Brain microvascular endothelial cell (primary cell): Measurements from ENCODE around the gene KDM4E.

Experiments used
- DNase-seq: peaks from one replicate; pipeline ENCODE4 v3.0.0-alpha.2; 2020
- H3K27ac ChIP-seq: fragments of 250-450 bp; sonication (Bioruptor Pico); 2 replicates; pipeline ENCODE4 v1.5.1; 2020; ENCODE audit warnings: mild to moderate bottlenecking, moderate library complexity
- H3K27me3 ChIP-seq: fragments of 250-450 bp; sonication (Bioruptor Pico); replicated peaks from 2 replicates; pipeline ENCODE4 v1.5.1; 2020; ENCODE audit warnings: mild to moderate bottlenecking
- H3K36me3 ChIP-seq: fragments of 250-450 bp; sonication (Bioruptor Pico); replicated peaks from 2 replicates; pipeline ENCODE4 v1.5.1; 2020; ENCODE audit warnings: mild to moderate bottlenecking
- H3K4me3 ChIP-seq: 2 replicates; pipeline ENCODE4 v1.5.1; 2011; ENCODE audit warnings: low read depth, mild to moderate bottlenecking, control low read depth, low read length, moderate library complexity
- CTCF ChIP-seq: IDR thresholded peaks from 2 replicates; pipeline ENCODE4 v1.5.1; 2011; ENCODE audit warnings: low read depth, mild to moderate bottlenecking, moderate library complexity, low read length, control low read depth, inconsistent platforms; ENCODE audit errors: missing control alignments
- in situ Hi-C: cut with HindIII; loops from 2 replicates; pipeline ENCODE4 v1.10.0; 2017; ENCODE audit warnings: low sequenced_read_pairs, low pct_ligation_motif_present

KDM4E gene

DNA sequence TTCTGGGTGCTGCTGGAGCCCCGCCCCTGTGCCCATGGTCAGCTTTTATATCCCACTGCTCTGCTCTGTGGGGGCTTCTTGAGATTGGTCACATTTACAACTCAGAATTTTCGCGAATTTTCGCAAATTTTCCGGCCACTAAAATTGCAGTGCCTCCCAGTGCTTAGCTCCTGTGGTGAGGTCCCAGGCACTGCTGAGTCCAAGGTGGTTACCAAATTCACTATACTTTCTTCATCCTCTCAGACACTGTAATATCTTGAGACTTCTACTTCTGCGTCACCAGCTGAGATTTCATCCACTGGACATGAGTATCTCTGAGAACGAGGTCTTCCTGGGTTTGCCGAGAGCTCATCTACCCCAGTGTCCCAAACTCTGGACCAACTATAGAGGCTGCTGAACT lies 32.9 kb downstream of the KDM4E start:
- DNase-seq, result no peak
- no peak for TF ChIP-seq CTCF
- Histone ChIP-seq H3K36me3 (no peaks in the 10 kb centered on the region), H3K4me3 (no peak overlapping the region), H3K27ac (no peak overlapping the region), H3K27me3 (peaks cover 2% of the 10 kb centered on the region)
- in situ Hi-C loops, result no loop called here

DNA sequence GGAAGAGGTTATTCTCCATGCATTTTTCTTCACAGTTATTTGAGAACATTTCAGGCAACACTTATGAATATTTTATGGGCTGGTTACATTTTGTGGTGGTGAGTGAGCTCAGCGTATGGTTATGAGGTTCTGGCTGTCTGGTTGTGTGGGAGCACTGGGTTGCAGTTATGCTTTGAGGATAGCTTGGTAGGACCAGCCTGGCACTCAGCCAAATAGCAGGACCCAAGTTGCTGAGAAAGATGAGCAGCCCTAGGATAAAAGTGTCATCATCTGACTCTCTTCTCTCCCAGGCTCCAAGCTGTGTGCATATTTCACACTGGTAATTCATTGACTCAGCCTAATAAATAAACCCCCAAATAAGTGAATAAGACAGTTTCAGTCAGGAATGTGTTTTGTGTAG lies 33.6 kb downstream of the KDM4E start:
- DNase-seq, result no peak
- TF ChIP-seq CTCF, result no peak
- Histone ChIP-seq H3K36me3 (no peaks in the 10 kb centered on the region), H3K27me3 (peaks cover 2% of the 10 kb centered on the region), H3K27ac (no peak overlapping the region), H3K4me3 (no peak overlapping the region)
- in situ Hi-C loops, result no loop called here

DNA sequence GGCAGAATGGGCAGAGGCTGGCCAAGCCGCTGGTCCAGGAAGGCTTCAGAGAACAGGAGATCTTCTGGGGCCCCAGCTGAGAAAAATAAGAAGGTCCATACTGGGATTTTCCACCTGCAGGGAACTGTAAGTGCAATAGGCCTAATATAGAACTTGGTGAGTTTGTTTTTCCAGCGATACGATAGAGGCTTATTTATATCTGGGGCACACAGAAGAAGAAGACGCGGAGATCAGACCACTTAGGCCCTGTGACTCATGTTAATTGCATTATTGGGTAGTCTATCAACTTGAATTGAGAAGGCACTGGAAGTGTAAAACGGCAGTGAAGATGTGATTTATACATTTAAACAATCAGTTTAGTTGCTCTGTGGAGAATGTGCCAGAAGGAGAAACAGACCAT lies 34.0 kb downstream of the KDM4E start:
- H3K27ac ChIP-seq, result no peak overlapping the region
- TF ChIP-seq CTCF, result no peak
- in situ Hi-C loops, result no loop called here

DNA sequence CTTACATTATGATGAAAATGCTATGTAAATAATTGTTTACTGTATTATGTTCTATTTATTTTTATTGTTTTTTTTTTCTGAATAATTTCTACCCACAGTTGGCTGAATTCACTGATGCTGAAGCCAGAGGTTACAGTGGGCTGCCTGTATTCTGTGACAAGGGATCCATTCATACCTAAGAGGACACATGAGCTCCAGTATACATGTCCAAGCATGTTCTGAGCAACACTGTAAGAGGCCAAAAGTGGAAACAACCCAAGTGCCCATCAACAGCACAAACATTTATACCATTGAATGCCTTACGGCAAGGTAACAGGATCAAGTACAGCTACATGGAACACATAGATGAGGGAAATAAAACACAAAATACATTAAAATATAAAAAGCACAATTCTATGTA lies 40.3 kb downstream of the KDM4E start:
- TF ChIP-seq CTCF, result no peak
- Histone ChIP-seq H3K36me3 (no peaks in the 10 kb centered on the region), H3K4me3 (no peak overlapping the region), H3K27ac (no peak overlapping the region), H3K27me3 (peaks cover 2% of the 10 kb centered on the region)
- in situ Hi-C loops, result no loop called here
- no peak for DNase-seq

More for the DNA sequence above, 34.0 kb downstream of the KDM4E start:
- Histone ChIP-seq H3K27me3 (peaks cover 2% of the 10 kb centered on the region), H3K36me3 (no peaks in the 10 kb centered on the region), H3K4me3 (no peak overlapping the region)
- DNase-seq, result no peak

DNA sequence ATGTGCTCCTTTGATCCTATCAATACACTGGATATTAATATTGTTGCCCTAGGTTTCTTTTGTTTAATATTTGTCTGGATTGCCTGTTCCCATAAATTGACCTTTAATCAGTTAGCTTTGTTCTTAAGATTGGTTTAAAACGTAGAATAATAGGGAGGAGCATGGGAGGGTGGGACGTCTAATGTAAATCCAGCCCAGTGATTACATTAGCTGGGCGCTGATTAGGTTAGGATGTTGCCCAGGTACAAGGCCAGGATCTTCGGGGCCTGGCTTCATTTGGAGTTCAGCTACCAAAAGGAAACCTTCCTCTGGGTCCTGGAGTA lies 41.6 kb downstream of the KDM4E start, which contains the start of gene SRSF8:
Gene SRSF8 (plus strand): TSS at position 204 of the 323 bp plus-strand sequence. CDS start 308 bp downstream, outside the sequence.
- in situ Hi-C loops, result no loop called here
- H3K36me3 ChIP-seq, result no peaks in the 10 kb centered on the region
- TF ChIP-seq CTCF, result no peak
- H3K4me3 ChIP-seq, result peak within 1 kb of the TSS; percentile 82
- H3K27ac ChIP-seq, result peak within 1 kb of the TSS; percentile 79
- no peaks in the 10 kb centered on the region for H3K27me3 ChIP-seq
- DNase-seq, result no peak

- H3K27me3 ChIP-seq, result no peaks in the 10 kb centered on the region
- peak; percentile 67 for TF ChIP-seq CTCF
- peak; percentile 65 for DNase-seq
- in situ Hi-C loops, result no loop called here
- peak overlapping the region; percentile 79 for H3K27ac ChIP-seq
- no peaks in the 10 kb centered on the region for H3K36me3 ChIP-seq
- H3K4me3 ChIP-seq, result peak overlapping the region; percentile 82
Measured at GRCh38 chr11:95067039-95067840, 42.2 kb downstream of the KDM4E start.
